GM21723 (cell line): Measurements from ENCODE around the gene C22orf31.
"Not testable (repeated sequence)": the region's sequence is repeated elsewhere in the genome, so short reads cannot be mapped to it uniquely, and the experiment has no call there.

ENCODE experiments used
- ATAC-seq: cut with Tn5 transposase; IDR thresholded peaks from one replicate; pipeline ENCODE4 v1.9.1; 2021; ENCODE audit warnings: mild to moderate bottlenecking, moderate library complexity; ENCODE audit not compliant: unreplicated experiment

The C22orf31 gene

DNA sequence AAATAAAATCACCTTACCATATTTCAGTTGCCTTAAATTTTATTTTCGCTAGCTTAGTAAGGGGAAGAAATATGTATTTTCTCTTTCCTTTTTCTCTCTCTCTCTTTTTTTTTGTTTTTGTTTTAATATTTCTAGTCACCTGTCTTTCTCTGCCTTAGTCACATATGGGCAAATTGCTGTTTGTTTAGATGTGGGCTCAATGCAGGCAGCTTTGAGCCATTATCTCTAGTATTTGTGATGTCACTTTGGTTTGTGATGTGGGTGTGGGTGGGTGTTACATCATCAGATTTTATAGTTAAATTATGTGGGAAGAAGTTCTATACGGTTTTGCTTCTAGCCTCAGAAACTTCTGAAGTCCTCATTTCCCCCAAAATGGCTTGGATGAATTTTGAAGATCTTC lies at the start of gene C22orf31:
TSS of gene C22orf31 (minus strand) at position 59 of the 400 bp plus-strand sequence. CDS start at position 20, 39 bp downstream.
- ATAC-seq = no peak

- no peak for ATAC-seq
These were observed 49.3 kb upstream of the C22orf31 start for GRCh38 chr22:29110946-29111345.

DNA sequence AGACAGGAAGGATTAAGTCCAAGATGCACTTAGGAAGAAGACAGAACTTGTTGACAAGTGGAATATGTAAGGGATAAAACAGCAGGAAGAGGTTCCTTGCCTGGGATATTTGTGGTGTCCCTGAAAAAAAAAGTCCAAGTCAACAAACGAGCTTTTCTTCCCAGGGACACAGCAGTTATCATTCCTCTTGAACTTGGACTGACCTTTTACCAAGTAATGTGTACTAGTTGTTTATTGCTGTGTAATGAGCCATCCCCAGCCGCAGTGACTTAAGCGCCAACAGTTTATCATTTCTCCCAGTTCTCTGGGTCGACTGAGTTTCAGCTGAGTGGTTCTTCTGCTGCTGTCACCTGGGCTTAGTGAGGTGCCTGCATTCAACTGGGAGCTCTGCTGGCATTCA lies 48.2 kb upstream of the C22orf31 start:
- ATAC-seq = no peak

- no peak for ATAC-seq
These were observed 46.5 kb upstream of the C22orf31 start for GRCh38 chr22:29108137-29108536.

DNA sequence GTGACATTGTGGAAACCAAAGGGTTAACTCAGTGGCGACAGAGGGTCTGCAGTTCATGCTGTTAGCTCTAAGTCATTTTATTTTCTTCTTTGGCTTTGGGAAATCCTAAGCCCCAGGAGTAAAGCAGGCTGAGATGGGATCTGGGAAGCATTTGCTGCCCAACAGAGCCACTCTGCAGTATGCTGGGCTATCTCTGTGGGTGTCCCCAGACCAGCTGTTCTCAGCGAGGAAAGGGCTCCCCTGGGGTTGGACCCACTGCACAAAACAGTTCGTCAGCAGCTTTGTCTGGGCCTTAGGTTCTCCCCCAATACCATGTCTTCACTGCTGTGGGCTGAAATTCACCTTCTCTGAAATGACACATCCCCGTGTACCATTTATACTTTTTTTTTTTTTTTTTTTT lies 45.2 kb upstream of the C22orf31 start:
- no peak for ATAC-seq

GRCh38 chr22:29105468-29105867 lies 43.8 kb upstream of the C22orf31 start:
- no peak for ATAC-seq

GRCh38 chr22:29103121-29103520 lies 41.5 kb upstream of the C22orf31 start:
- ATAC-seq = no peak

GRCh38 chr22:29102300-29102699 lies 40.7 kb upstream of the C22orf31 start:
- no peak for ATAC-seq

DNA sequence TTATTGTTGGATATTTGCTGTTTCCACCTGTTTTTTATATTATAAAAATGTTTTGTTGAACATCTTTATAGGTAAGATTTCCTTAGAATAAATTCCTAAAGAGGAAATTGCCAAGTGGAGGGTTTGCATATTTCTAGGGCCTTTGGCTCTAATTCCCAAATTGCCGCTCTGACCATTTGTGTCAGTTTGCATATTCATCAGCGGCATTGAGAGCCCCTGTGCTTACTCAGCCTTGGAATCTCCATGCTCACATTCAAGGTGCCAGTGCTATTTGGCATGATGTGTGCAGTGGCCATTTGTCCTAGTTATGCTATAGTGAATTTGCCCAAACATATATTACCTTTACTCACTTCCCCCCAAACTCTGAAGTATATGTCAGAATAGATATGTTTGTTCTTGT lies 36.7 kb upstream of the C22orf31 start:
- ATAC-seq = no peak

GRCh38 chr22:29096736-29097669 lies 35.4 kb upstream of the C22orf31 start:
- no peak for ATAC-seq

DNA sequence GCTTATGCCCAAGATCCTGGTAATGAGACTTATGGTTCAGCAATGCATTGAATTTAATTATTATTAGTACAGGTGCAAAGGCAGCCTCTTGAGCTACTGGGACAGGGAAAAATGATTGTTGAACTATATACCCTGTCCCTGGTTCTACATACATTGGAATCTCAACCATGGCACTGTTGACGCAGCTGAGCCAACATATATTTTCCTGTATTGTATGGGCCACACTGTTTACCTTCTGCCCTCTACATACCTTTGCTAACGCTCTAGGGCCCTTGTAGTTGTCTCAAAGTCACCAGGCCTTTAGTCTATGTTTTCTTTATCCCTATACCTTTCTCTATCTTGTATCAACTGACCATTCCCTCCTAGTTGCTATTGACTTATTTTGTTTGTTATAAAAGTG lies 33.8 kb upstream of the C22orf31 start:
- ATAC-seq = no peak

DNA sequence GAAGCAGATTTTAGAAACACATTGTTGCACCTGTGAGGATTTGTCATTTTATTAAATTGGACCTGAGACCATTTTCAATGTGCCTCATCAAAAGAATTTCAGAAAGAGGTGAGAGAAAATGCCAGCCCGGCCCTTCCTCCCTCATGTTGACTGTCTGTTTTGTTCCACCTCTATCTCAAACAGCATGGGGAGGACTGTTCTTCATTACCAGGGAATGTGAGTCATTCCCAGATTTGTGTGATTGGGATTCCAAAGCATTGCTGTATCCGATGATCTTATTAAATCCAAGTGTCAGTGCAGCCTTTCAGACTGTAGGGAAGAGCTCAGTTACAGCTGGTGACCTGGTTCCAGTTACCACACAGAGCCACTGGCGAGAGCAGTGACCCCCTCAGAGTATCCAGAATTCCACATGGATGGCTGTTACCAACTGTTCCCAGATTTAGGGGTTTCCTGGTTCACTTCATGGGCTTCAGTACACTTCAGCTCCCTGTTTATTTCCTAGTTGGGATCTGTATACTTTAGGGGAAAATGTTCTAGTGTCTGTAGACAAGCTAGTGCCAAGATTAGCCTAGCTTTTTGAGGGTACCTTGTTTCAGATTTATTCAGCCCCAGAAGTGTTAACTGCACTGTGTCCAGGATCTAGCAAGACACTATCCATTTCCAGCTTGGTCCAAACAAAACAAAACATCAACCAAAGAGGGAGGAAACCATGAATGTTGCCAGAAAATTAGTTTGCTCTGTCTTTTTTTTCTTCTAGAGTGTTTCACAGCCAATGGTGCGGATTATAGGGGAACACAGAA lies 32.1 kb upstream of the C22orf31 start:
- no peak for ATAC-seq

DNA sequence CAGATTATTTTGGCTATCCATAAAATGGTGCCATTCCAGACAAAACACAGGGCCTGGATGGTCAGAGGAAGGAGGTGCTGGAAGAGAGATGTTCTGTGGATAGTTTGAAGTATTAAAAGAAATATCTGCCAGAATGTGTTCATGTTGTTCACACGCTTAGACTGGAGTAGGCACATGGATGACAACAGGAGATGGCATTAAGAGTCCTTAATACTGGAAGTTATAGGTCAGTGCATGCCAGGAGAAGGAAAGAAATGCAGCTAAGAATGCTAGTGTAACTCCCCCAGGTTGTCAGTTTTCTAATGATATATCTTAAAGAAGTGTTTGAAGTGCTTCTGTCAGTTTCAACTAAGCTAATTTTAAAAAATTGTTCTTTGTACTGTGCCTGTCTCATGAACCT lies 31.4 kb upstream of the C22orf31 start:
- ATAC-seq = no peak

DNA sequence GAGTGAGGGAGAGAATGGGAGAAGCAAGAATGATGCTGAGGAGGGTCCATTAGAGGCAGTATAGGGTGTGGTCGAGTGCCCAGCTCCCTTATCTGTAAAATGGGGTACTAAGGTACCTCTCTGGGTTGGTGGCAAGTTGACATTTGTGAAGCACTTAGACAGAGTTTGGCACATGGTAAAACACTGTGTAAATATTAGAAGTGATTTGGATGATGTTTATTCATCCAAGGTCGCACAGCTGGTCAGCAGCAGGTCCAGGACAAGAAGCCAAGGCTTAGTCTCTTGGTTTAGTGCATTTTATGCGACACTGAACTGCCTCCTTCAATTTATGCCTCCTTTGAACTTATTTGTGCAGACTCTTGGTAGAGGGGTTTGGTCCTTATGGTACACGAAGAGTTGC lies 30.6 kb upstream of the C22orf31 start:
- ATAC-seq = no peak

DNA sequence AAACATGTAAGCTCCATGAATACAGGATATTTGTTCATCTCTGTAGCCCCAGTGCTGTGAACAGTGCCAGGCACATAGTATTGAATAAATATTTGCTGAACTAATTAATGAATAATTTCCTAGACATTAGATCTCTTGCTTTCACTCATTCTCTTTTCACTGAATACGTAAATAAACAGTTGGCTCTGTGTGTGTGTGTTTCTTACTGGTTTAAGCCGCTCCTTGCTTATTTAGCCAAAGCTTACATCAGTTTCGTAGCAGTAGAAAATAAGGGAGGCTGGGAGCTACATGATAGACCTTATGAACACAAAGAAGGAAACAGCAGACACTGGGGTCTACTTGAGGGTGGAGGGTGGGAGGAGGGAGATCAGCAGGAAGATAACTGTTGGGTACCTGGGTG lies 28.4 kb upstream of the C22orf31 start:
- no peak for ATAC-seq

- no peak for ATAC-seq
These were observed 27.9 kb upstream of the C22orf31 start for GRCh38 chr22:29089507-29089906.

- no peak for ATAC-seq
These were observed 27.2 kb upstream of the C22orf31 start for GRCh38 chr22:29088809-29089208.

DNA sequence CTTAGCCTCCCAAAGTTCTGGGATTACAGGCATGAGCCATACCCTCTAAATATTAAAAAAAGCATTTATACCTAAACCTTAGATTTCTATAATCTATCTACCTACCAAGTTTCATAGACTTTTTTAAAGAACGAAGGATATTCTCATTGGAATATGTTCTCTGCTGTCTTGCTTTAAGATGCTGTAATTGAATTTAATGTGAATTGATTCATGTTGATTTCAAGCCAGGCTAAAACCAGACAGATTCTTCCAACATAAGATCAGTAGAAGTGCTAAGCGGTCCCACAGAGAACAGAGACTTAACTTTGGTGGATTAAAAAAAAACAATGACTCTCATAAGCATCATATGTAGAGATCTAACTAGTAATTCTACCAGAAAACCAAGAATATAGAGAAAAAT lies 25.4 kb upstream of the C22orf31 start:
- ATAC-seq = no peak

DNA sequence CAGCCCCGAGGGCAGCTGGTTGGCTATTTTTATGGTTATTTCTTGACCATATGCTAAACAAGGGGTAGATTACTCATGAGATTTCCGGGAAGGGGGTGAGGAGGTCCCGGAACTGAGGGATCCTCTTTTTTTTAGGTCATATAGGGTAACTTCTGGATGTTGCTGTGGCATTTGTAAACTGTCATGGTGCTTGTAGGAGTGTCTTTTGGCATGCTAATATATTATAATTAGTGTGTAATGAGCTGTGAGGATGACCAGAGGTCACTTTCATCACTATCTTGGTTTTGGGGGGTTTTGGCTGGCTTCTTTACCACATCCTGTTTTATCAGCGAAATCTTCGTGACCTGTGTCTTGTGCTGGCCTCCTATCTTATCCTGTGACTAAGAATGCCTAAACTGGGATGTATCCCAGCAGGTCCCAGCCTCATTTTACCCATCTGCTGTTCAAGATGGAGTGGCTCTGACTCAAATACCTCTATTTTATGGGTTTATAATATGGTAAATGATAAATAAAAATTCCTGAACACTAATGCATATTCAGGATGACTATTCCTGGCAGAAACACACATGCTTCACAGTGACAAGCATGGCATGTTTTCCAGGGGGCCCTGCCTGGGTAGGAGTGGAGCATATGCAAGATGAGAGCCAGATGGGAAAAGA lies 22.4 kb upstream of the C22orf31 start:
- ATAC-seq = no peak

DNA sequence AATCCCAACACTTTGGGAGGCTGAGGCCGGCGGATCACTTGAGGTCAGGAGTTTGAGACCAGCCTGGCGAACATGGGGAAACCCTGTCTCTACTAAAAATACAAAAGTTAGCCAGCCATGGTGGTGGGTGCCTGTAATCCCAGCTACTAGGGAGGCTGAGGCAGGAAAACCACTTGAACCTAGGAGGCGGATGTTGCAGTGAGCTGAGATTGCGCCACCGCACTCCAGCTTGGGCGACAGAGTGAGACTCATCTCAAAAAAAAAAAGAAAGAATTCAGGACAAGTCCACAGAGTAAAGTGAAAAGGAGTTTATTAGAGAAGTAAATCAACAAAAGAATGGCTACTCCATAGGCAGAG lies 21.9 kb upstream of the C22orf31 start:
- not testable (repeated sequence) for ATAC-seq

DNA sequence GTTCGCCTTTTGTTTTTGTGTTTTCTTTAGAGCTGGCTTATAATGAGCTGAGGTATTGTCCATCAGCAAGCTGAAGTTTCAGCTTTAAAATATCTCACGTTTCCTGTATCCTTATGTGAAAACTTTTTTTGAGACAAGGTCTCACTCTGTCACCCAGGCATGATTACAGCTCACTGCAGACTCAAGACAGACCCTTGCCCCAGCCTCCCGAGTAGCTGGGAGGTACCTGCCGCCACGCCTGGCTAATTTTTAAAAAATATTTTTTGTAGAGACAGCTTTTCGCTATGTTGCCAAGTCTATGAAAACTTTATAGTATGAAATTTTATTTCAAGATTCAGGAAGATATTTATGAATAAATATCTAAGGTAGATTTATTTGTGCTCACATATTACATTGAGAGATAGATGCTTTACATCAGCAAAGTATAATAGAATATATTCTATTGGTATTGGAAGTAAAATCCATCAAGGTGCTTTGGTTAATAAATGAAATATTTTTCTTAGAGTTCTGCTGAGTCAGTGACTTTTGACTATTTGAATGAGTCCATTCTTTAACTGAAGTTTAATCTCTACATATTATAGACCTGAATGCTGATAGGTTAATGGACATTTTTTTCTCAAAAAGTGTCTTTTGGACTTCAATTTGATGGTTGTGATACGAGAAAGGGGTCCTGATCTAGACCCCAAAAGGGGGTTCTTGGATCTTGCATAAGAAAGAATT lies 21.4 kb upstream of the C22orf31 start:
- no peak for ATAC-seq
